ENCODE measurements around the gene ZIC4.

The ZIC4 gene

DNA sequence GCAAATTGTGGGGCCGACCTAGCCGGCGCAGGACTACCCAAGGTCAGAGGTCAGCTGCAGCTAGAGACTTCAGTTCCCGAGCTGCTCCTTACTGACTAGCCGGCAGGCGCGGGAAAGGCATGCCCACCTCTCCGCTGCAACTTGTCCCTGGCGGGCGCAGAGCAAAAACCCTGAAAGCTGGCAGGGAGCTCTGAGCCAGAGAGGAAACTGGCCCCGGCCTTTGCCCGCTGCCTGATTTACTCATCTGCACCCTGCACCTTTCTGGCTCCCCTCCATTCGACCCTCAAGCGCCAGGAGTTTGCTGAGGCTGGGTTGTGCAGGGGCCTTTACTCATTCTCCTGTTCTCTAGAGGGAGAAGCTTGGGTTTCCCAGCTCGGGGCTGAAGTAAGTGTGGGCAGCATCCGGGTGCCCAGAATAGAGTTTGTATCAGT is 1.5 kb downstream of the ZIC4 start:
- DNase-seq, result no peak

DNA sequence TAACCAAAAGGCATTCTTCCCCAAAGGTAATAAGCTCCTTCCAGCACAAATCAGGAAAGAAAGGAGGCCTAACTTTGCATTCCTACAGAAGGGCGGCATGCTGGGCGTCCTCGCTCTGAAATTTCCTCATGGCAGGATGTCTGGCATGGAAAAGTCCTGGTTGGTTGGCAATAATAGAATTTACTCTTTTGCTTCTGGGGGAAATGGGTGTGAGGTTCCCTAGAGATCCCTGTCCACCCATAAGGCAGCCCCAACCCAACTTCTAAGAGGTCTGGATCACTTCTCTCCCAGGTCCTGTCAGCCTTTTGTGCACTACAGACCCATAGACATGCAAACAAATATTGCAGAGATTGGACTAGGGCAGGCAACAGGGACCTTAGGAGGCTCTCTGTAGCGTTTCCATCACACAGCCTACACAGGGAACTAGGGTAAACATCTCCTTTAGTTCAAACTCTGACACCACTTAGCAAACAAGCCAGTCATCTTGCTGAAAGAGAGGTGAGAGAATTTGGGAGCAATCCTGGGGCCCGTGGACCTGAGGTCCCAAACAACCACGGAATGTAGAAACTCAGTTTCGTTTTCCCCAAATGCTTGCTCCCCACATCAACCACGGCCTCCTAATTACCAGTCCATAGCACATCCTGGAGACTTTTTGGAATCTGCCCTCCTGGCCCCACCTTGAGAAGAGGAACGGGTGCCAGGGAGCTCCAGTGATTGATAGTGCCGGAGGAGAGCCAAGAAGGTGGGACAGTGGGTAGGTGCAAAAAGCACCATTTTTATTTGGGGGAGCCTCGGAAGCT is 2.1 kb downstream of the ZIC4 start:
- DNase-seq, result no peak

DNA sequence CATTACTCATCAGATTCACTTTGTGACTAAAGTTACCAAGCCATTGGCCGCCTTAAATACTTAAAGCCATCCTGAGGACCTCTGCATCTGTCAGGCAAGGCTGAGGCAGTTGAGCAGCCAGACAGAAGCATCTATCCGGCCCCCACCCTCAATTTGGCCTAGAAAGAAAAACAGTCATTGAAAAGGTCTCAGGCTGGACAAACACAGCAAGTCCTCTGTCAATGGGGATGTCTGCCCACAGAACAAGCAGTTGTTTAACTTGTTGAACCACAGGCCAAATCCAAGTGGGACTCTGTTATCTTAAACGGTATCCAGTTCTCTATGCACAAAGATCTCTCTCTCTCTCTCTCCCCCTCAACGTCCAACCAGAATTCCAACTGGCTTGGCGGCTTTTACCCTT is 2.8 kb downstream of the ZIC4 start:
- DNase-seq, result no peak

DNA sequence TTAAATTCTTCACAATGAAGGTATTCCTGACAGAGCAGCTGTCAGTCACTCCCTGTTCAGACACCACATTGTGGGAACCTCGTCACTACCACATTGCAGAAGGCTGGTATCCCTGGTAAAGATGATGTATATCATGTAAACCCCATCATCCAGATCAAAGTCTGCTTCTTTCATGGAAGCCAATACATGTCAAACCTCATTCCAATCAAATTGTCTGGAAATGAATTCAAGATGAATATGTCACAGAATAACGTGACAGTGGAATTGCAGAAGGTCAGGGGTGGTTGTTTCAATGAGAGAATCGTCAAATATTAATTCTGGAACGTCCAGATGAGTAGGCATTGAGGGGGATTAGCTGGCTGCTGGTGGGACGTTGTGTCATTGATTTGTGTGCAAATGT is 4.2 kb downstream of the ZIC4 start:
- DNase-seq, result no peak

DNA sequence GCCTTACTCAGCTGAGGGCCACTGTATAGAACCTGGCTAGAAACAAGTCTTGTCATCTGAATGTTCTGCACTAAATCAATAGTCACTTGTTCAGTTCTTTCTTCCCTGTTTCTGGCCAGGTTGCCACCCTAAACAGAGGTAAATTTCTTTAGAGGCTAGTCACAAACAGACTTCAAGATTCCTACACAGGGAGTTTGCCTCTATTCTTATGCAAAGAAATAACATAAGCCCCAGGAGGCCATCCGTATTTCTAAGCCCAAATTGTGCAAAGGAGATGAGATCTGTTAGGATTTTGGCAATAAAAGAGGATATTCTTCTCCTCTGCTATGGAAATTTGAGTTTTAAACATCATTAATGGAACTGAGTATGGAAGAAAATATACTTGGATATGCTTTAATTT is 4.9 kb downstream of the ZIC4 start:
- no peak for DNase-seq

GRCh38 chr3:147400999-147401398 is 5.3 kb downstream of the ZIC4 start:
- DNase-seq, result no peak

DNA sequence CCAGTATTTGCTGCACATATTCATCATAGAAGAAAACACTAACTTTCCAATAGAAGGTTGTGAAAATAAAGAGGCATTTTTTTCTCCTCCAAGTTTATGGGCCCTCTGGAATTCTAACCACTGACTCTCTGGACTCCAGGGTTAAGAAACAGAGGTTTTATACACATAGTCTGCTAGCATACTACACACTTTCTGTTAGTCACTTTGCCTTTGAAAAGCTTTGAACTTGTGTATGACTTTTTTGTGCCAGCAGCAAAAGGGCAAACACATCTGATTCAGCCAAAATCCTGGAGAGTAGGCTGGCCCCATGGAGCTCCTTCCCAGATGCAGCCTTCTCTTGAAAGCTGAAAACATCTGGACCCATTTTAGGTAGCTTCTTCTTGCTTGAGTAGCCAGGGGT is 6.2 kb downstream of the ZIC4 start:
- DNase-seq, result no peak

- no peak for DNase-seq
Observed at GRCh38 chr3:147398813-147399534, 7.4 kb downstream of the ZIC4 start.

DNA sequence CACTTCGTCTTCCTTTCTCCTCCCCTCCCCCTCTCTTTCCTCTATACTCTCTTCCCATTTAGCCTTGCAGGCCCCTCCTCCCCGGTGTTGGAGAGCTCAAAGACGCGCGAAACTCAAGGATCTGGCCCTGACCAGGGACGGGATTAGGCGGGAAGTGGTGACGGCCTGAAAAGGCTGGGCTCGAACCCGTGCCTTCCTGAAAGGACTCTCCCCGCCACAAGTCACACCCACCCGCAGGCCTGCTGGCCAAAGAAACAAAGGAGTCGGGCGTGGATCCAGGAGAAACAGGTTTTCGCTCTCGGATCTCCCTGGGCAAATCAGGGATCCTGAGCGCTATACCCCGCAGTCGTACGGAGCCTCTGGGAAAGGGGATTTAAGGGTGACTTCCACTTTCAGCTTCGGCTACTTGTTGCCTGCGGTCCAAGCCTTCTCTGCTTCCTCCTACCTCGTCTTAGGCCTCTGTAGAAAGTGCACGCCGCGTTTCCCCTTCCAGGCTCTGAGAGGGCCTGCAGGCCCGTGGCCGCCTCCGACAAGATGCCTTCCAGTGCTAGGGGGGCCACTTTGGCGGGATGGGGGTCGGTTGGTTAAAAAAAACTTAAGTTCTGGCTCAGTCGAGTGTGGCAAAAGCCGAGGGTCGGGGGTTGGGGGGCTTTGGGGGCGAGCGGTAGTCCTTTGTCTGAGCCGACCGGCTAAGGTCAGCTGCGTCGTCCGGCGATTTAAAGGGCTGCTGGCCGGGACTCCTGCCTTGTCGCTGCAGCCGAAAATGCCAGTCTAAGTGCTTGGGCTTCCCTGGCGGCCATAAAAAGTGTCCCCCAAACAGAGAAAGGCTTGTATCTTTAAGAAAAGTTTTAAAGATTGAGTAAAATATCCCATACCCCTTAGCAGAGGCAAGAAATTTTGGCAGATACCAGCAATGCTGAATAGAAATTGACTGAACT is 8.2 kb downstream of the ZIC4 start:
- no peak for DNase-seq

DNA sequence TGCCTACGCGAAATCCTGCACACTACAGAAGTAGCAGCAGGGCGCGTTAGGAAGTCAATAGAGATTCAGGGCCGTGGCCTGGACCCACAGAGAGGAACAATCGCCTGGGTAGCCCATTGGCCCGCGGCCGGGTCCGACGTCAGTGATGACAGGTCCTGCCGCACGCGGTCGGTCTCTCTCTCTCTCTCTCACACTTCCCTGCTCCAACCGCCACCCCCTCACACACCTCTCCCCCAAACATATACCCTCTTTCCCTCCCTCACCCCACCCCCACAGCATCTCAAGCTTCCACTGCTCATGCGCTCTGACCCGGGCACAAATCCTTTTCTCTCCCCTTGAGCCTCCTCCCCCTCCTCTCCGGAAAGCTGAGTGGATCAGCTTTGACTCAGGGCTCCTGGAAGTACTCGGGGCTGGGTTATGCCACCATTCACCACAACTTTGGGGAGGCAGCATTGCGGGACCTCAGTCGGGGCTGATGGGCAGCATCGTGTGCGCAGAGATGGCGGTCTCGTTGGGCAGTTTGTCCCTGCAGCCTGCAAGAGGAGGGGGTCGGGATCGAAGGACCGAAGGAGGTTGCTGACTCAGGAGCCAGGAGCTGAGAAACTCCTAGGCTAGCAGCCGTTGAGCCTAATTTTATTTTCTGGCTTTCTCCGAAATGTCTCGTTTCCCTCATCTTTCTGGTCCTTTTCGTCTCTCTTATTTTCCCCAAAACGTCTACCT is 9.0 kb downstream of the ZIC4 start:
- no peak for DNase-seq

GRCh38 chr3:147396712-147397046 is 9.7 kb downstream of the ZIC4 start:
- no peak for DNase-seq

- DNase-seq, result no peak
Observed at GRCh38 chr3:147395899-147396711, 10.2 kb downstream of the ZIC4 start.

DNA sequence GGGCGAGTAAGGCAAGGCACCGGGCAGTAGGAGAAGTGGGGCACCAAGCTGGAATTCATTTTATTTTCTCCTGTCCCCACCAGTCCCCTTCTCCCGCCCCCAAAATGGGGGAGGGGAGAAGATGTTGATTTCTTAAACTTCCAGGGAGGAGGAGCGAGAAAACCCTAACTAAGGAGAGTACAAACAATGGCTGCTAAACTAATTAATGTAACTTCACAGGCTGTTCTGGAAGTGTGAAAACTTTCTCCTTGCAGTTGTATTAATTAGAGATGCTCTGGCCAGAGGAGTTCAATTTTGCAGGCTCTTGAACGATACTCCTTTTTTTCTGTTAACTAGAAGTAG is 11.5 kb downstream of the ZIC4 start:
- DNase-seq, result no peak

DNA sequence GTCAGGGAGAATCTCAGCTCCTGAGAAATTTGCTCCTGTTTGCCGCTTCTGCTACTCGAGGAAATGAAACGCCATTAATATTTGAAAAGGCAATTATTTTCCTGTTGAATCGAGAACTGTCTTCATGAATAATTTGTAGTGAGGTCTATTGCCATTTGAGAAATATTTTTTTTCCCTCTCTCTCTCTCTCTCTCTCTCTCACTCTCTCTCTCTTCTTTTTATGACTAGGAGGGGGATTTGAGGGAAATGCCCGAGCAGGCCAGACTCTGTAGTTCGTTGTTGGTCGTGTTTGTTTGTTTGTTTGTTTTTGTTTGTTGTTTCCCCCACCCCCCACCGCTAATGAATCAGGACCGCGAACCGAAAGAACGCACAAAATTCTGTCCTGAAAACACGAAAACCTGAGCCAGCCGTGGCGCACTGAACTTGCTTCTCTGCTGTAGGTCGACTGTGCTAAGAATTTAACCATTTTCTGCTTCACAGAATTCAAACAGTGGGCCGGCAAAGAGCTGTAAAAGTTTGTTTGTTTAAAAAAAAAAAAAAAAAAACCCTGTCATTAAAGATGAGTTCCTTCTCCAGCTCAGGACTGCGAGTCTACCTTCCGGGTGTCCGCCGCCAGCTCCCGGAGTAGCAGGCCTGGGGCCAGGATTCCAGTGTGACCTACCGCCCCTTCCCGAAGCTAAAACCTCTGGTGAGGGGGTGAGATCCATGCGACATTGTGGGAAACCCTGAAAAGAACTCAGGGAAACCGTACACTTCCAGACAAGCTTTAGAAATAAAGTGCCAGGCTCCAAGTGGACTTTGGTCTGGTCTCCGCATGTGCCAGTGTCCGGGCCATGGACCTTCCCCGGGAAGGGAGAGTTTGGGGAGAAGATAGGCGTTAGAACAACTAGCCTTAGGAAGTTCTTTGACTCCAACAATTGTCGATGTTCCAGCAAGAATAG is 12.1 kb downstream of the ZIC4 start:
- DNase-seq, result no peak

GRCh38 chr3:147393261-147393942 is 12.9 kb downstream of the ZIC4 start:
- no peak for DNase-seq

DNA sequence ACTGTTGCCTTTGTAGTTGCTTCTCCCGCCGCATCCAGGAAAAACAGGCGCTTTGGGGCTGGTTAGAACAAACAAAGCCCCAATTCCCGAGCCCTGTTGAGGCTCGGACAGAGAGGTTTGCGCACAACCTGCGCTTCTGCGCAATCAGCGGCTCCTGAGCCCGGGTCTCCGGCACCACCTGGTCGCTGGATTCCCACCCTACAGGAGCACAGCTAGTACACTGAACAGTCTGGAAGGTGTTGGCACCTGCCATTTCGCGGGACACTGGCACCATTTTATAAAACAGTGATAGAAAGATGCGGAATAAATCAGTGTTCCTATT is 13.8 kb downstream of the ZIC4 start:
- DNase-seq, result no peak

DNA sequence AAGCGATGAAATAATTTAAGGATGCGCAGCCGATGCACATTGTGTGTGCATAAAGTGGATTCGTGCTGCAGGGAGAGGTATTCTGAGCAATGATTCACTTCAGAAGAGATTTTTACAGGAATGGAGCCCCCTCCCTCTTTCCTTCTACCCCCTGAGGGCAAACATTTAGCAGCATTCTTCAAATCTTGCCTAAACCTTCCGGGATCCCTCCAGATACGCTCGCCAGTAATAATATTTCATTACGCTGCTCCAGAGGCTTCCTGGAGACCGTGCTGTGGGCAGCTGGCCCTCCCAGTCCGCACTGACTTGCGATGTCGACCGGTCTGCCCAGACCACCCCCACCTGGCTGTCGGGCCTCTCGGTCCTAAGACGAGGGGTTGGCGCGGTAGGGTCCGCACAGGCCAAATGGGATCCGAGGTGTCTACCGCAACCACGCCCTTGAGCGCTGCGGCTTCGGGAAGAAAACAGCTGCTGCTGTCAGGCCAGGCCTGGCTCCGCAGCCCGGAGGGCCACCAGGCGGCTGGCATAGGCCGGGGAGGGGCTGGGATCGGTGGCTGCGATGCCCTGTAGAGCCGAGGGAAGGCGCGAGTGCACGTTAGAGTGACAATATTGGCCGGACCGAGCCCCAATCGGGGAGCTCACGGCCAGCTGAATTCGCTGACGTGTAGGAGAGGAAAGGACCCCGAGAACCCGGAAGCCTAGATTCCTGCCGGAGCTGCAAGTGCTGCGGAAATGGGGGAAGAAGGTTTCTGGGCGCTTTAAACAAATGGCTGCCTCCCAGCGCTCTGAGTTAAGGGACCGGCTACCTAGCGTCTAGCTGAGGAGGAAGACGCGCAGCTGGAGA is 14.3 kb downstream of the ZIC4 start:
- no peak for DNase-seq

GRCh38 chr3:147390589-147391569 is 15.5 kb downstream of the ZIC4 start:
- DNase-seq, result no peak
